GM12892 (cell line): ENCODE results near the gene APOBEC4.

ENCODE experiments used
- POLR2A ChIP-seq: IDR thresholded peaks from 2 replicates; pipeline ENCODE4 v1.6.1; 2011; ENCODE audit warnings: low read depth, low read length, control low read depth
- POLR2AphosphoS5 ChIP-seq: IDR thresholded peaks from 2 replicates; pipeline ENCODE4 v1.6.1; 2011; ENCODE audit warnings: low read depth, low read length, control low read depth

- TF ChIP-seq POLR2AphosphoS5: no peak
- TF ChIP-seq POLR2A: no peak
Measured at GRCh38 chr1:183611021-183611420, 42.1 kb downstream of the APOBEC4 start.
